Tibial nerve (tissue), 4 donors: ENCODE measurements around the gene NRCAM.

ENCODE experiments used
- EP300 ChIP-seq, 2 donors: sonication (generic); formaldehyde crosslinking; IDR thresholded peaks; one replicate each; pipeline ENCODE4 v1.6.1; 2017; ENCODE audit warnings: antibody characterized with exemption in 2 of 2, mild to moderate bottlenecking in 1 of 2
- TF ChIP-seq, protein P1 (sequence below), 5 experiments: fragments of 200-600 bp in 3 of 5; fragments of 450-650 bp in 2 of 5; sonication (generic) in 3 of 5; IDR thresholded peaks; one replicate each; pipeline ENCODE4 v1.5.1; 2016 to 2019; ENCODE audit warnings: antibody characterized with exemption in 5 of 5, mild to moderate bottlenecking in 3 of 5, moderate library complexity in 2 of 5

DNA sequence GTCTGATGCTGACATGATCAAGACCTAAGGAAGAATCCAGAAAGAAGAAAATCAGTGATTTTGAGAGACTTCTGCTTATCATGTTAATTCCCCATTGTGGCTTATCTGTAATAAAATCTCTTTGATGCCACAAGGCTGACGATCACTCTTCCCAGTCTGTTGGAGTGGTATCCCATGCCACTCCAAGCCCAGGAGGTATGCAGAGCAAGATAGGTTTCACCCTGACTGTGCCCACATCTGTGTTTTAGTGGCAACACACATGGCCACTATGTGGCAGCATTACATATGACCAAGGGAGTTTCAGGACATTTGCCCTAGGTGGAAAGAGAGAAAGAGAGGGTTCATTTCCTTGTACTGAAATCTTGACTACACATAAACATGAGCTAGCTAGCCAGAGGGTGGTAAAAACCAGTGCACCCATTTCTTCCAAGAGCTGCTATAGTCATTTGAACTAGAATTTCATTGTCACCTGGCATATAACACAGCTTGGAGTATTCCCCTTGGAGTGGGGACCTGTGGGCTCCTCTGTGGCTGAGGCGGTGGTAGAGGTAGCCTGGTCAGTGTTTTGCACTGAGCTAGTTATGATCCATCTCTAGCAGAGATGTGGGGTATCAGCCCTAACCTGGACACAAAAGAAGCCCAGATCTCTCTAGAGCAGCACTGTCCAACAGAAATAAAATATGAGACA is 346.9 kb downstream of the NRCAM start:
- TF ChIP-seq, protein P1, sequence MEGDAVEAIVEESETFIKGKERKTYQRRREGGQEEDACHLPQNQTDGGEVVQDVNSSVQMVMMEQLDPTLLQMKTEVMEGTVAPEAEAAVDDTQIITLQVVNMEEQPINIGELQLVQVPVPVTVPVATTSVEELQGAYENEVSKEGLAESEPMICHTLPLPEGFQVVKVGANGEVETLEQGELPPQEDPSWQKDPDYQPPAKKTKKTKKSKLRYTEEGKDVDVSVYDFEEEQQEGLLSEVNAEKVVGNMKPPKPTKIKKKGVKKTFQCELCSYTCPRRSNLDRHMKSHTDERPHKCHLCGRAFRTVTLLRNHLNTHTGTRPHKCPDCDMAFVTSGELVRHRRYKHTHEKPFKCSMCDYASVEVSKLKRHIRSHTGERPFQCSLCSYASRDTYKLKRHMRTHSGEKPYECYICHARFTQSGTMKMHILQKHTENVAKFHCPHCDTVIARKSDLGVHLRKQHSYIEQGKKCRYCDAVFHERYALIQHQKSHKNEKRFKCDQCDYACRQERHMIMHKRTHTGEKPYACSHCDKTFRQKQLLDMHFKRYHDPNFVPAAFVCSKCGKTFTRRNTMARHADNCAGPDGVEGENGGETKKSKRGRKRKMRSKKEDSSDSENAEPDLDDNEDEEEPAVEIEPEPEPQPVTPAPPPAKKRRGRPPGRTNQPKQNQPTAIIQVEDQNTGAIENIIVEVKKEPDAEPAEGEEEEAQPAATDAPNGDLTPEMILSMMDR (IDR thresholded peaks at IDR 0.05), result peak in 4 of 5 experiments; percentile 14 to 35 (median 22)
- no peak for TF ChIP-seq EP300 (IDR thresholded peaks at IDR 0.05)
